ENCODE results near the gene SMPD2. TPM values are rescaled to one million over a fixed set of nuclear protein-coding genes. Genes with fewer than 3 reads are reported as not detected.
A peak's percentile ranks its signal among the peaks of the same experiment; 100 is the strongest.

SMPD2 gene
- total and polyA plus RNA-seq, 8 donors, result 7.1 to 17.0 (median 9.7) TPM

DNA sequence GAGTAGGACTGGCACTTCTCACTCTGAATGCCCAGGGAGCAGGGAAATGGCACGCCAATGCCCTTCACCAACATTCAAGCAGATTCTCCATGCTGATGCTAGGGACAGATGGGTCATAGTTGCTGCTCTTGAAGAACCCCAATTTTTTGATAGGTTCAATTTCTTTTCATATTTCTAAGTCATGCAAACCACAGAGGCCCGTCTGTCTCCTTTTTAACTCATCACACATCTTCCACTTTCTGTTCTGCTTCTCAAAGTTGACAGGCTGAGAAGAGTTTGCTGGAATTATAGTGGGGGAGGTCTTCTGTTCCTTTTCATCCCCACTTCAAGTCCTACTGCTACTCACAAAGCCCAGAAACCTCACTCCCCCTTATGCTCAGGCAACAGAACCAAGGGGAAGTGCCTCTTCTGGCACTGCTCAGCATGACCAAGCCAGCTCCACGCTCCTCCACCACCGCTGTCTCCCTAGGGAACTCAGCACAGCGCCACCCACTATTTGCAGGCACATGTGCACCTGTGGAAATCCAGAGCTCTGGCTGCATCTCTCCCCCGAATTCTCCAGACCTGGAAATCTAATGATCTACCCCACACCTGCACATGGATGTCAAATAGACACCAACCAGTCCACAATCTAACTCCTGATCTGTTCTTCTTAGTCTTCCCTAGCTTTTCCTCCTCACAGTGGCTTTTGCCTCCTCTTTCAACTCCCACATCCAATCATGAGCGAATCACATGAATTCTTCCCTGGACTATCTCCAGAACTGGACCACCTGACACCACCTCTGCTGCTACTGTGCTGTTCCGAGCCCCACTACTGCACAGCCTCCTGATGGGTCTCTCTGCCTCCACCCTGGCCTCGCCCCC lies 31.8 kb downstream of the SMPD2 start:
- intact Hi-C loops (cut with DNase I), result no loop called here
- DNase-seq (no peak), FAIRE-seq (no peak), ATAC-seq (no peak)
- WGBS, 2 donors, result 96 to 98% methylated on average over 9 of the region's 9 CpGs
- Histone ChIP-seq H3K36me3 (peaks cover 0 to 33% (median 4%) of the 10 kb centered on the region in 3 donors), H3K27me3 (no peaks in the 10 kb centered on the region), H3K4me1 (peaks cover 0 to 6% (median 0%) of the 10 kb centered on the region in 3 donors), H3K9me3 (no peaks in the 10 kb centered on the region), H3K4me3 (no peak overlapping the region), H3K27ac (no peak overlapping the region)
- TF ChIP-seq CTCF (IDR thresholded peaks at IDR 0.05), result no peak

GRCh38 chr6:109473120-109473519 lies 32.6 kb downstream of the SMPD2 start:
- ATAC-seq (no peak), DNase-seq (no peak), FAIRE-seq (no peak)
- TF ChIP-seq CTCF (IDR thresholded peaks at IDR 0.05), result no peak
- H3K36me3 ChIP-seq, result peaks cover 0 to 33% (median 3%) of the 10 kb centered on the region in 3 donors
- H3K4me1 ChIP-seq, result peaks cover 0 to 11% (median 0%) of the 10 kb centered on the region in 3 donors
- H3K27me3 ChIP-seq, result no peaks in the 10 kb centered on the region
- intact Hi-C loops (cut with DNase I), result no loop called here
- 92% methylated on average over 3 of the region's 3 CpGs for WGBS, 2 donors
- no peak overlapping the region for H3K27ac ChIP-seq
- H3K4me3 ChIP-seq, result no peak overlapping the region
- no peaks in the 10 kb centered on the region for H3K9me3 ChIP-seq

DNA sequence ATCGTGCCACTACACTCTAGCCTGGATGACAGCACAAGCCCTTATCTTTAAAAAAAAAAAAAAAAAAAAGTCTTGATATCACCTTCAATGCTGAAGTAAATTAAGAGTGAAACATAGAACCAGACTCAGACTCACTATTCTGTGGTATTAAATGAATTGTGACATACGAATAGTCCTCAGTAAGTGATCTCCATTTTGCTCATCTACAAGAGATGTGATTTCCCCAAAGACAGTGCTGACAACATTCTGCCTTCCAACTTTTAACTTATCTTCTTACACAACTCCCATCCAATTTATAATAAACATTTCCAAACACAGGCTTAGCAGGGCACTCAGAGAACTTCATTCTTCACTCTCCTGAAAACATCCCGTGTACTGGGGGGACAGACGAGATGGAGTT lies 34.5 kb downstream of the SMPD2 start:
- Histone ChIP-seq H3K36me3 (peaks cover 0 to 32% (median 3%) of the 10 kb centered on the region in 3 donors), H3K4me1 (peaks cover under 1 to 27% (median 4%) of the 10 kb centered on the region in 3 donors), H3K27ac (no peak overlapping the region), H3K4me3 (no peak overlapping the region), H3K9me3 (no peaks in the 10 kb centered on the region), H3K27me3 (no peaks in the 10 kb centered on the region)
- intact Hi-C loops (cut with DNase I), result no loop called here
- no peak for TF ChIP-seq CTCF (IDR thresholded peaks at IDR 0.05)
- FAIRE-seq, result no peak
- 76 to 85% methylated on average over 4 of the region's 4 CpGs for WGBS, 2 donors
- no peak for DNase-seq
- ATAC-seq, result no peak

DNA sequence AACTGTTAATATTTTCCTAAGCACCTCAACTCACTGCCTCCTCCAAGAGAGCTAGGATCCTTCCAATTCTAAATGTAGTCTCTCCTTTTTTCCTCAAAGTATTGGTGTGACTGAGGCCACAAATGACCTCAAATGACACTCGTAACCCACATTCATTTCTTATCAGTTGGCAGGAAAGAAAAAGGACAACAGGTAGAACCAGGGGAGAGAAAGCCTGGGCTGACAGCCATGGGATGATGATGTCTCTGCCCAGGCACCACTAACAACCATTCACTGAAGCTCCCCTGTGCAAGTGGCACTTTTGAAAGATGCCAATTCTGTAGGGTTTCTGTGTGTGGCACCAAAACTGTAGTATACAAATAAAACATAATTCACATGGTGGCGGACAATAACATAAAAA lies 35.1 kb downstream of the SMPD2 start:
- H3K9me3 ChIP-seq, result no peaks in the 10 kb centered on the region
- H3K4me1 ChIP-seq, result peaks cover 4 to 33% (median 5%) of the 10 kb centered on the region in 3 donors
- H3K4me3 ChIP-seq, result no peak overlapping the region
- DNase-seq, result no peak
- FAIRE-seq, result no peak
- no peaks in the 10 kb centered on the region for H3K27me3 ChIP-seq
- peak in 3 of 4 donors; percentile 48 to 80 (median 76) for ATAC-seq
- H3K27ac ChIP-seq, result no peak overlapping the region
- 48 to 57% methylated on average over 2 of the region's 2 CpGs for WGBS, 2 donors
- TF ChIP-seq CTCF (IDR thresholded peaks at IDR 0.05), result no peak
- intact Hi-C loops (cut with DNase I), result no loop called here
- peaks cover 0 to 26% (median 3%) of the 10 kb centered on the region in 3 donors for H3K36me3 ChIP-seq

DNA sequence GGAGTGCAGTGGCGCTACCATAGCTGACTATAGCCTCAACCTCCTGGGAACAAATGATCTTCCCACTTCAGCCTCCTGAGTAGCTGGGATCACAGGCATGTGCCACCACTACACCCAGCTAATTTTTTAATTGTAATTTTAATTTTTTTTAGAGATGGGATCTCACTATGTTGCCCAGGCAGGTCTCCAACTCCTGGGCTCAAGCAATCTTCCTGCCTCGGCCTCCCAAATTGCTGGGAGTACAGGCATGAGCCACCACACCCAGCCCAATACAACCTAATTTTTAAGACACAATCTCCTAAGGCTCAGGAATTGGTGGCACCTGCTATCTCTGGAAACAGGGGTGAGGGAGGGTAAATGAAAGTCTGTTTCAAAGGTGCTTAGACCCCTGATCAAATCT lies 36.7 kb downstream of the SMPD2 start:
- no peak for ATAC-seq
- no peak for FAIRE-seq
- Histone ChIP-seq H3K27ac (no peak overlapping the region), H3K4me3 (no peak overlapping the region), H3K4me1 (peaks cover 9 to 47% (median 10%) of the 10 kb centered on the region in 3 donors), H3K9me3 (no peaks in the 10 kb centered on the region), H3K36me3 (peaks cover 0 to 14% (median 3%) of the 10 kb centered on the region in 3 donors), H3K27me3 (no peaks in the 10 kb centered on the region)
- no peak for DNase-seq
- WGBS, 2 donors, result 95 to 99% methylated on average over 2 of the region's 2 CpGs
- no peak for TF ChIP-seq CTCF (IDR thresholded peaks at IDR 0.05)
- intact Hi-C loops (cut with DNase I), result no loop called here

Measured in pancreas (tissue), 10 donors.